ENCODE measurements around the gene CDC14B. TPM values are rescaled to one million over a fixed set of nuclear protein-coding genes. Genes with fewer than 3 reads are reported as not detected.

Gene CDC14B
- polyA plus RNA-seq, 4 donors: 23.6 to 32.9 (median 27.2) TPM

- no peak for DNase-seq (ENCODE audit: low read depth in 4 of 4, low spot score in 2 of 4)
Observed at GRCh38 chr9:96453625-96454024, 166.0 kb downstream of the CDC14B start.

GRCh38 chr9:96450613-96451528 lies 168.8 kb downstream of the CDC14B start:
- DNase-seq (ENCODE audit: low read depth in 4 of 4, low spot score in 2 of 4): no peak

Other genes with a start within 250 kb of the CDC14B start
- gene SLC35D2, start 236.1 kb downstream of the CDC14B start, polyA plus RNA-seq (ENCODE audit: insufficient read length in 4 of 4): 10 to 100 TPM; 34.6 to 38.7 (median 37.6) TPM
- 10 to 100 TPM in 2 of 4 donors, 1 to 10 TPM in 2; 9.0 to 11.8 (median 9.6) TPM for gene ZNF367, start 201.5 kb downstream of the CDC14B start, polyA plus RNA-seq (ENCODE audit: insufficient read length in 4 of 4)
- 10 to 100 TPM; 20.0 to 22.0 (median 21.2) TPM for gene HABP4, start 169.7 kb downstream of the CDC14B start, polyA plus RNA-seq (ENCODE audit: insufficient read length in 4 of 4)
- gene PRXL2C, start 35.5 kb upstream of the CDC14B start, polyA plus RNA-seq (ENCODE audit: insufficient read length in 4 of 4): 1 to 10 TPM; 5.2 to 6.1 (median 5.7) TPM
- gene ZNF510, start 158.2 kb upstream of the CDC14B start, polyA plus RNA-seq (ENCODE audit: insufficient read length in 4 of 4): 10 to 100 TPM; 17.8 to 22.3 (median 20.9) TPM
- gene ZNF782, start 234.7 kb upstream of the CDC14B start, polyA plus RNA-seq (ENCODE audit: insufficient read length in 4 of 4): 1 to 10 TPM; 6.4 to 9.8 (median 7.4) TPM